Upper lobe of left lung (tissue), 6 donors: ENCODE measurements around the gene KMT2C. TPM values are rescaled to one million over a fixed set of nuclear protein-coding genes. Genes with fewer than 3 reads are reported as not detected.
"Not testable (repeated sequence)": the region's sequence is repeated elsewhere in the genome, so short reads cannot be mapped to it uniquely, and the experiment has no call there.

ENCODE experiments used
- ATAC-seq, 2 donors: fragments of 200-7000 bp; cut with Tn5 transposase; one replicate each; pipeline ENCODE4 v1.9.1; 2022; ENCODE audit warnings: mild to moderate bottlenecking in 2 of 2, moderate library complexity in 2 of 2; ENCODE audit not compliant: low FRiP score in 2 of 2
- DNase-seq, 2 donors: peaks; one replicate each; pipeline ENCODE4 v3.0.0-alpha.2; 2019 to 2020
- H3K27ac ChIP-seq, 4 donors: fragments of 200-600 bp; sonication (generic); one replicate each; pipeline ENCODE4 v1.5.1; 2016 to 2019
- H3K27me3 ChIP-seq, 4 donors: fragments of 200-600 bp; sonication (generic); one replicate each; pipeline ENCODE4 v1.5.1; 2017 to 2019
- H3K36me3 ChIP-seq, 4 donors: fragments of 200-600 bp; sonication (generic); one replicate each; pipeline ENCODE4 v1.5.1; 2016 to 2019
- H3K4me1 ChIP-seq, 4 donors: fragments of 200-600 bp; sonication (generic); one replicate each; pipeline ENCODE4 v1.5.1; 2018 to 2019
- H3K4me3 ChIP-seq, 4 donors: fragments of 200-600 bp; sonication (generic); one replicate each; pipeline ENCODE4 v1.5.1; 2017 to 2019; ENCODE audit warnings: mild to moderate bottlenecking in 2 of 4, moderate library complexity in 1 of 4
- H3K9me3 ChIP-seq, 4 donors: fragments of 200-600 bp; sonication (generic); one replicate each; pipeline ENCODE4 v1.5.1; 2018 to 2019
- EP300 ChIP-seq, 4 donors: sonication (generic); formaldehyde crosslinking; IDR thresholded peaks; one replicate each; pipeline ENCODE4 v1.5.1; 2017; ENCODE audit warnings: antibody characterized with exemption in 4 of 4, control low read depth in 2 of 4
- POLR2A ChIP-seq, 4 donors: fragments of 450-650 bp; IDR thresholded peaks; one replicate each; pipeline ENCODE4 v1.5.1; 2016 to 2017; ENCODE audit warnings: antibody characterized with exemption in 4 of 4, mild to moderate bottlenecking in 2 of 4
- POLR2AphosphoS5 ChIP-seq, 2 donors: sonication (generic); formaldehyde crosslinking; IDR thresholded peaks; one replicate each; pipeline ENCODE4 v1.5.1; 2017; ENCODE audit warnings: antibody characterized with exemption in 2 of 2
- WGBS, 2 donors: methylation state at CpG; one replicate each; pipeline ENCODE4 v1.1.5; 2017 to 2018; 5-methylcytosine and 5-hydroxymethylcytosine counted together
- total RNA-seq, 6 donors: library from RNA; depleted of rRNA in 4 of 6; stranded (reverse); fragments of >200 nt in 4 of 6; gene quantifications; one replicate each; pipeline versions ENCODE4 v1.1.0 to v1.2.1, GENCODE V29; 2016 to 2021
- TF ChIP-seq, protein P1 (sequence below), 6 experiments: fragments of 450-650 bp in 4 of 6; fragments of 200-600 bp in 2 of 6; sonication (generic) in 2 of 6; IDR thresholded peaks; one replicate each; pipeline ENCODE4 v1.5.1; 2016 to 2019; ENCODE audit warnings: antibody characterized with exemption in 6 of 6
- donor health status: DM: no; HTN: no; CAD: no; lungs with moderate emphysema.
- donor health status: DM: no; HTN: yes; CAD: no; lungs with severe emphysema.

Gene KMT2C
- total RNA-seq, 6 donors from 2014 or later: 60.5 to 108 (median 85.0) TPM

DNA sequence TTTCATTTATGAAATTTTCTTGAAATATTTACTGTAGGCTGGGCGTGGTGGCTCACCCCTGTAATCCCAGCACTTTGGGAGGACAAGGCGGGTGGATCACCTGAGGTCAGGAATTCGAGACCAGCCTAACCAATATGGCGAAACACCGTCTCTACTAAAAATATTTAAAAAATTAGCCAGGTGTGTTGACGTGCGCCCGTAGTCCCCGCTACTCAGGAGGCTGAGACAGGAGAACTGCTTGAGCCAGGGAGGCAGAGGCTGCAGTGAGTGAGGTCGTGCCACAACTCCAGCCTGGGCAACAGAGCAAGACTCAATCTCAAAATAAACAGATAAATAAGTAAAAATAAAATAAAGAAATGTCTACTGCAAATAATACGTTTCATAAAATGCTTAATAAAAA is 192.3 kb downstream of the KMT2C start:
- H3K4me3 ChIP-seq, H3K9me3 ChIP-seq, H3K27me3 ChIP-seq, ATAC-seq, H3K27ac ChIP-seq, H3K36me3 ChIP-seq, DNase-seq, H3K4me1 ChIP-seq: not testable (repeated sequence)
- WGBS, 2 donors: 95% methylated on average over 11 of the region's 11 CpGs

DNA sequence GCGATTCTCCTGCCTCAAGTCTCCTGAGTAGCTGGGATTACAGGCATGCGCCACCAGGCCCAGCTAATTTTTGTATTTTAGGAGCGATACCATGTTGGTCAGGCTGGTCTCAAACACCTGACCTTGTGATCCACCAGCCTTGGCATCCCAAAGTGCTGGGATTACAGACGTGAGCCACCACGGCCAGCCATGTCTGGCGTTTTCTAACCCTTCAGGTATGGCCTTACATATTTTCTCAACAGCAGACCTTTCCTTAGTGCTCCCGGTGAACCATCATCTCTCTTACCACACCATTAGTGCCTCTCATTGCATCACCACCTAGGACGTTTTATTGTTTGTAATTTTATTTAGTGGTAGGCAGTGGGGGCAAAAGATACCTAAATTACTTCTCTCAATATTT is 194.5 kb downstream of the KMT2C start:
- H3K27ac ChIP-seq, H3K36me3 ChIP-seq, DNase-seq, H3K4me3 ChIP-seq, ATAC-seq, H3K4me1 ChIP-seq, H3K27me3 ChIP-seq, H3K9me3 ChIP-seq: not testable (repeated sequence)
- WGBS, 2 donors: 87 to 89% methylated on average over 8 of the region's 8 CpGs

DNA sequence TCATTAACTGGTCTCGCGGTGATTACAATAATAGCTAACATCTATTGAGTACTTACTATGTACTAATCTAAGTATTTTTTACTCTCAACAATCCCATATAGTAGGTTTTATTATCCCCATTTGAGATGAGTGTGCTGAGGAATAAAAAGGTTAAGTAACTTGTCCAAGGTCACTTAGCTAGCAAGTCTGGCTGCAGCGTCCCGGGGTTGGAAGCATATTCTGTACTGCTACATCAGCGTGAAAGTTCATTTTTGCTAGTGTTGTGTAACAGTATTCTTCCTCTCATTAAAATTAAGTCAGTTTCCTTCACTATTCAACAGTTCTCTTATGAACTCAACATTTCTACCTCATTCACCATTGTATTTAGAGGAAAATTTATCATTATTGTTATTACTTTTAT is 199.5 kb downstream of the KMT2C start:
- H3K9me3 ChIP-seq, H3K27ac ChIP-seq, H3K4me1 ChIP-seq, H3K27me3 ChIP-seq, DNase-seq, H3K4me3 ChIP-seq, ATAC-seq: not testable (repeated sequence)
- peaks cover 0 to 20% (median 4%) of the 10 kb centered on the region in 4 donors for H3K36me3 ChIP-seq
- 82 to 92% methylated on average over 5 of the region's 5 CpGs for WGBS, 2 donors

DNA sequence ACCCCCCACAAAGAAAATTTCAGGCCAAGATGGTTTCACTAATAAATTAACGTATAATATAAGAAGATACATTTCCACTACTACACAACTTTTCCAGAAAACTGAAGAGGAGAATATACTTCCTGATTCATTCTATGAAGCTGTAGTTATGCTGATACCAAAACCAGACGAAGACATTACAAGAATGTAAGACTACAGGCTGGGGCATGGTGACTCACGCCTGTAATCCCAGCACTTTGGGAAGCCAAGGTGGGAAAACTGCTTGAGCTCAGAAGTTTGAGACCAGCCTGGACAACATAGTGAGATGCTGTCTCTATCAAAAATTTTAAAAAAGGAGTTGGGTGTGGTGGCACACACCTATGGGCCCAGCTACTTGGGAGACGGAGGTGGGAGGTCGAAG is 201.4 kb downstream of the KMT2C start:
- not testable (repeated sequence) for H3K27ac ChIP-seq, H3K27me3 ChIP-seq, H3K9me3 ChIP-seq, ATAC-seq, DNase-seq, H3K4me1 ChIP-seq, H3K4me3 ChIP-seq
- H3K36me3 ChIP-seq: peaks cover 0 to 34% (median 5%) of the 10 kb centered on the region in 4 donors
- 94 to 95% methylated on average over 5 of the region's 5 CpGs for WGBS, 2 donors

DNA sequence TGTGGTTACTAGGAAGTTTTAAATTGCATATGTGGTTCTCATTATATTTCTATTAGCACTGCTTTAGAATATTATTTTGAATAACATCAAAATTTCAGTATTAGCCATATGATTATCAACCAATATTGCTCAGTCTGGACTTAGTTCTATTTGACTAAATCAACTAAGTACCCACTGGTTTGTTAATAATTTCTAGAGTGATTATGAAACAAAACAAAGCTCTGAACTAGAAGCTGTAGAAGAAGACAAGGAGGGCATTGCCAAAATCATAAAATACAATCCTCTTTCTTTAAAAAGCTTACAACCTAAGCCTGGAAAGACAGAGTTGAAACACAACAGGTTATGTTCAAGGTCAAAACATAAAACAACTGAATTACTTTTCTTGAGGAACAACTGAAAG is 204.7 kb downstream of the KMT2C start:
- no peak for TF ChIP-seq POLR2AphosphoS5 (IDR thresholded peaks at IDR 0.05)
- TF ChIP-seq, protein P1, sequence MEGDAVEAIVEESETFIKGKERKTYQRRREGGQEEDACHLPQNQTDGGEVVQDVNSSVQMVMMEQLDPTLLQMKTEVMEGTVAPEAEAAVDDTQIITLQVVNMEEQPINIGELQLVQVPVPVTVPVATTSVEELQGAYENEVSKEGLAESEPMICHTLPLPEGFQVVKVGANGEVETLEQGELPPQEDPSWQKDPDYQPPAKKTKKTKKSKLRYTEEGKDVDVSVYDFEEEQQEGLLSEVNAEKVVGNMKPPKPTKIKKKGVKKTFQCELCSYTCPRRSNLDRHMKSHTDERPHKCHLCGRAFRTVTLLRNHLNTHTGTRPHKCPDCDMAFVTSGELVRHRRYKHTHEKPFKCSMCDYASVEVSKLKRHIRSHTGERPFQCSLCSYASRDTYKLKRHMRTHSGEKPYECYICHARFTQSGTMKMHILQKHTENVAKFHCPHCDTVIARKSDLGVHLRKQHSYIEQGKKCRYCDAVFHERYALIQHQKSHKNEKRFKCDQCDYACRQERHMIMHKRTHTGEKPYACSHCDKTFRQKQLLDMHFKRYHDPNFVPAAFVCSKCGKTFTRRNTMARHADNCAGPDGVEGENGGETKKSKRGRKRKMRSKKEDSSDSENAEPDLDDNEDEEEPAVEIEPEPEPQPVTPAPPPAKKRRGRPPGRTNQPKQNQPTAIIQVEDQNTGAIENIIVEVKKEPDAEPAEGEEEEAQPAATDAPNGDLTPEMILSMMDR (IDR thresholded peaks at IDR 0.05): no peak
- H3K4me3 ChIP-seq: no peak overlapping the region
- H3K27me3 ChIP-seq: no peaks in the 10 kb centered on the region
- H3K36me3 ChIP-seq: peaks cover 0 to 31% (median 5%) of the 10 kb centered on the region in 4 donors
- no peaks in the 10 kb centered on the region for H3K9me3 ChIP-seq
- H3K27ac ChIP-seq: no peak overlapping the region
- DNase-seq: no peak
- ATAC-seq: no peak
- no peaks in the 10 kb centered on the region for H3K4me1 ChIP-seq

DNA sequence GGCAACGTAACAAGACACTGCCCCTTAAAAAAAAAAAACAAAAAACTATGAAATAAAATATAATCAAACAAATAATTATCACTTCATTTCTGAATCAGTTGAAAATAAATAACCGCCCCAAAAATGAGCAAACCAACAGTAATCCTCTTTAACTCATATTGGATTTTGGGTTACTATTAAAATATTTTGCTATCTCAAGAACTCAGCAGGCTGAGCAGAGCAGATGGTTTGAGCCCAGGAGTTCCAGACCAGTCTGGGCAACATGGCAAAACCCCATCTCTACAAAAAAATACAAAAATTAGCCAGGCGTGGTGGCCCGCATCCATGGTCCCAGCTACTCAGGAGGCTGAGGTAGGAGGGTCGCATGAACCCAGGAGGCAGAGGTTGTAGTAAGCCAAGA is 216.2 kb downstream of the KMT2C start:
- not testable (repeated sequence) for DNase-seq, H3K9me3 ChIP-seq, H3K27me3 ChIP-seq, ATAC-seq, H3K27ac ChIP-seq, H3K4me1 ChIP-seq, H3K4me3 ChIP-seq
- 90 to 95% methylated on average over 5 of the region's 5 CpGs for WGBS, 2 donors
- peaks cover 0 to 55% (median 28%) of the 10 kb centered on the region in 4 donors for H3K36me3 ChIP-seq

DNA sequence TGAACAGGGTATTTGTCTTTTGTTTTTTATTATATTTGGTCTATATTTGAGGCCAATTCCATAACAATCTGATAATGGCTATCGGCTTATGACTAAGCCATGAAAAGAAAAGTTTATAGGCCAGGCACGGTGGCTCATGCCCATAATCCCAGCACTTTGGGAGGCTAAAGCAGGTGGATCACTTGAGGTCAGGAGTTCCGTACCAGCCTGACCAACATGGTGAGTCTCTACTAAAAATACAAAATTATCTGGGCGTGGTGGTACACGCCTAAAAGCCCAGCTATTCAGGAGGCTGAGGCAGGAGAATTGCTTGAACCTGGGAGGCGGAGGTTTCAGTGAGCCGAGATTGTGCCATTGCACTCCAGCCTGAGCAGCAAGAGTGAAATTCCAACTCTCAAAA is 227.0 kb downstream of the KMT2C start:
- not testable (repeated sequence) for H3K4me1 ChIP-seq, H3K27ac ChIP-seq, H3K4me3 ChIP-seq, ATAC-seq, H3K9me3 ChIP-seq, H3K27me3 ChIP-seq, DNase-seq
- 98 to 99% methylated on average over 7 of the region's 7 CpGs for WGBS, 2 donors
- peaks cover 3 to 27% (median 8%) of the 10 kb centered on the region in 4 donors for H3K36me3 ChIP-seq

DNA sequence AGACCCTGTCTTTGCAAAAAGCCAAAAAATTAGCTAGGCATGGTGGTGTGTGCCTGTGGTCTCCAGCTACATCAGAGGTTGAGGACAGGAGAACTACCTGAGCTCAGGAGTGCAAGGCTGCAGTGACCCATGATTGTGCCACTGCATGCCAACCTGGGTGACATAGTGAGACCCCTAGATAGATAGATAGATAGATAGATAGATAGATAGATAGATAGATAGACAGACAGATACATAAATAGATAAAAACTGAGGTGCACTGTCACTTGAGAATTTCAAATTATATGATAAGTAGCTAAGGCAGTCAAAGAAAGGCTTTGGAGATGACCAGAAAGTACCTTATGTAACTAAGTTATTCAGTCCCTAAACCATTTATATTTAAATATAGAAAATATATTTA is 231.4 kb downstream of the KMT2C start:
- peaks cover 3 to 41% (median 8%) of the 10 kb centered on the region in 4 donors for H3K36me3 ChIP-seq
- ATAC-seq, H3K27ac ChIP-seq, DNase-seq, H3K27me3 ChIP-seq, H3K9me3 ChIP-seq, H3K4me3 ChIP-seq, H3K4me1 ChIP-seq: not testable (repeated sequence)

DNA sequence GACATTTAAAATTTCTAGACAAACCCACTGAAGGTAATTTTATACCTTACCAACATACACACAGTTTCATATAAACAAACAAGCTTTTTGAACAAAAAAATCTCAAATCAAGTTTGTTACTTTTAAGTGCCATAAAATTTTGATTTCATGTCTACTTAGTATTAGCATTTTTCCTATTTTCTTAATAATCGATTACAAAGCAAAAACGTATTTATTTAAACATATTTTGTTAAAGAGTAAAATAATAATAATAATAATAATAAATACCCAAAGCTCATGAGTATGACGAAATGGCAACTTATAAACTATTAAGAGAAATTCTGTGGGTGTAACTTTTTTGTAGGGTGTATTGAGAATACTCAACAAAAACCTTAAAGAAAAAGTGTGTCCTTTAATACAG is 232.7 kb downstream of the KMT2C start:
- H3K4me1 ChIP-seq: no peaks in the 10 kb centered on the region
- no peak overlapping the region for H3K4me3 ChIP-seq
- no peaks in the 10 kb centered on the region for H3K9me3 ChIP-seq
- no peak for TF ChIP-seq POLR2A (IDR thresholded peaks at IDR 0.05)
- TF ChIP-seq, protein P1 (IDR thresholded peaks at IDR 0.05): no peak
- TF ChIP-seq EP300 (IDR thresholded peaks at IDR 0.05): no peak
- TF ChIP-seq POLR2AphosphoS5 (IDR thresholded peaks at IDR 0.05): no peak
- H3K27me3 ChIP-seq: no peaks in the 10 kb centered on the region
- ATAC-seq (no peak), DNase-seq (no peak)
- WGBS, 2 donors: 94 to 96% methylated on average over 3 of the region's 3 CpGs
- H3K27ac ChIP-seq: no peak overlapping the region
- peaks cover 9 to 55% (median 16%) of the 10 kb centered on the region in 4 donors for H3K36me3 ChIP-seq
